H1 (cell line): ENCODE measurements around the gene USH2A.

ENCODE experiments used
- ATF3 ChIP-seq: IDR thresholded peaks from 2 replicates; pipeline ENCODE4 v1.6.1; 2011; ENCODE audit warnings: low read depth, mild to moderate bottlenecking, low read length; ENCODE audit not compliant: insufficient read depth
- EZH2 ChIP-seq: fragments of 200-600 bp; sonication (generic); IDR thresholded peaks from 2 replicates; pipeline ENCODE4 v1.7.1; 2012; ENCODE audit warnings: low read depth, mild to moderate bottlenecking, moderate library complexity, low read length, inconsistent platforms; ENCODE audit not compliant: severe bottlenecking
- FOSL1 ChIP-seq: IDR thresholded peaks from 2 replicates; pipeline ENCODE4 v1.6.1; 2011; ENCODE audit warnings: mild to moderate bottlenecking, low read depth, low read length, moderate library complexity; ENCODE audit not compliant: insufficient read depth
- GABPA ChIP-seq: IDR thresholded peaks from 2 replicates; pipeline ENCODE4 v1.6.1; 2011; ENCODE audit warnings: mild to moderate bottlenecking, low read length, moderate library complexity, borderline replicate concordance; ENCODE audit not compliant: insufficient read depth
- POLR2A ChIP-seq, 2 experiments: IDR thresholded peaks; 1 replicate in 1 of 2; 2 replicates in 1 of 2; pipeline ENCODE4 v1.6.1; 2011; ENCODE audit warnings: low read depth in 2 of 2, low read length in 2 of 2, mild to moderate bottlenecking in 2 of 2; ENCODE audit errors: control extremely low read depth in 1 of 2
- POLR2AphosphoS5 ChIP-seq: IDR thresholded peaks from 2 replicates; pipeline ENCODE4 v1.6.1; 2011; ENCODE audit warnings: low read depth, low read length
- RAD21 ChIP-seq, 2 experiments: IDR thresholded peaks in 1 of 2; conservative IDR thresholded peaks in 1 of 2; 2 replicates each; pipeline ENCODE4 v1.6.1; 2011; ENCODE audit warnings: low read depth in 2 of 2, low read length in 2 of 2, improper control_type of control experiment in 1 of 2, inconsistent platforms in 1 of 2, mild to moderate bottlenecking in 1 of 2, moderate library complexity in 1 of 2
- RXRA ChIP-seq: IDR thresholded peaks from 2 replicates; pipeline ENCODE4 v1.6.1; 2011; ENCODE audit warnings: low read depth, mild to moderate bottlenecking, low read length, moderate library complexity; ENCODE audit not compliant: insufficient read depth
- TBP ChIP-seq: IDR thresholded peaks from 2 replicates; pipeline ENCODE4 v1.6.1; 2011; ENCODE audit warnings: low read depth, low read length, improper control_type of control experiment
- TF ChIP-seq, protein P1 (sequence below), 3 experiments: IDR thresholded peaks; 1 replicate in 2 of 3; 2 replicates in 1 of 3; pipeline versions ENCODE4 v1.5.1 to v1.6.1; 2011; ENCODE audit warnings: low read length in 3 of 3, mild to moderate bottlenecking in 3 of 3, inconsistent platforms in 2 of 3, low read depth in 1 of 3, moderate library complexity in 1 of 3; ENCODE audit not compliant: insufficient read depth in 1 of 3; ENCODE audit errors: control extremely low read depth in 1 of 3
- TF ChIP-seq, protein P2 (sequence below): IDR thresholded peaks from 2 replicates; pipeline ENCODE4 v1.6.1; 2012; ENCODE audit warnings: inconsistent platforms

- TF ChIP-seq, protein P1, sequence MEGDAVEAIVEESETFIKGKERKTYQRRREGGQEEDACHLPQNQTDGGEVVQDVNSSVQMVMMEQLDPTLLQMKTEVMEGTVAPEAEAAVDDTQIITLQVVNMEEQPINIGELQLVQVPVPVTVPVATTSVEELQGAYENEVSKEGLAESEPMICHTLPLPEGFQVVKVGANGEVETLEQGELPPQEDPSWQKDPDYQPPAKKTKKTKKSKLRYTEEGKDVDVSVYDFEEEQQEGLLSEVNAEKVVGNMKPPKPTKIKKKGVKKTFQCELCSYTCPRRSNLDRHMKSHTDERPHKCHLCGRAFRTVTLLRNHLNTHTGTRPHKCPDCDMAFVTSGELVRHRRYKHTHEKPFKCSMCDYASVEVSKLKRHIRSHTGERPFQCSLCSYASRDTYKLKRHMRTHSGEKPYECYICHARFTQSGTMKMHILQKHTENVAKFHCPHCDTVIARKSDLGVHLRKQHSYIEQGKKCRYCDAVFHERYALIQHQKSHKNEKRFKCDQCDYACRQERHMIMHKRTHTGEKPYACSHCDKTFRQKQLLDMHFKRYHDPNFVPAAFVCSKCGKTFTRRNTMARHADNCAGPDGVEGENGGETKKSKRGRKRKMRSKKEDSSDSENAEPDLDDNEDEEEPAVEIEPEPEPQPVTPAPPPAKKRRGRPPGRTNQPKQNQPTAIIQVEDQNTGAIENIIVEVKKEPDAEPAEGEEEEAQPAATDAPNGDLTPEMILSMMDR (IDR thresholded peaks at IDR 0.05; ENCODE audit: control extremely low read depth in 1 of 3, insufficient read depth in 1 of 3, low read depth in 1 of 3, low read length in 3 of 3): no peak
- TF ChIP-seq ATF3: no peak
- TF ChIP-seq POLR2AphosphoS5: no peak
- no peak for TF ChIP-seq RXRA
- no peak for TF ChIP-seq EZH2
- TF ChIP-seq, protein P2, sequence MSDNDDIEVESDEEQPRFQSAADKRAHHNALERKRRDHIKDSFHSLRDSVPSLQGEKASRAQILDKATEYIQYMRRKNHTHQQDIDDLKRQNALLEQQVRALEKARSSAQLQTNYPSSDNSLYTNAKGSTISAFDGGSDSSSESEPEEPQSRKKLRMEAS: no peak
- TF ChIP-seq TBP: no peak
- no peak for TF ChIP-seq RAD21 (IDR thresholded peaks at IDR 0.05 in 1 of 2, conservative IDR thresholded peaks at IDR 0.05 in 1 of 2; ENCODE audit: low read depth in 2 of 2, low read length in 2 of 2)
- TF ChIP-seq FOSL1: no peak
- TF ChIP-seq GABPA: no peak
- TF ChIP-seq POLR2A (IDR thresholded peaks at IDR 0.05; ENCODE audit: control extremely low read depth in 1 of 2, low read depth in 2 of 2, low read length in 2 of 2): no peak
These were observed 309.1 kb downstream of the USH2A start for GRCh38 chr1:216114180-216114579.
